GM19452 (cell line): ENCODE data around the gene STMN3.

ENCODE experiments used
- ATAC-seq: cut with Tn5 transposase; IDR thresholded peaks from one replicate; pipeline ENCODE4 v1.9.1; 2021; ENCODE audit not compliant: unreplicated experiment

The STMN3 gene

GRCh38 chr20:63653041-63653973 lies at the start of gene STMN3:
TSS of gene STMN3 (minus strand) at chr20:63653424. CDS start at chr20:63653345, 79 bp downstream.
- ATAC-seq: no peak

- ATAC-seq: no peak
Measured at GRCh38 chr20:63702036-63702665, 48.9 kb upstream of the STMN3 start.

GRCh38 chr20:63701329-63702035 lies 48.3 kb upstream of the STMN3 start:
- ATAC-seq: no peak

- no peak for ATAC-seq
Measured at GRCh38 chr20:63701051-63701328, 47.8 kb upstream of the STMN3 start.

DNA sequence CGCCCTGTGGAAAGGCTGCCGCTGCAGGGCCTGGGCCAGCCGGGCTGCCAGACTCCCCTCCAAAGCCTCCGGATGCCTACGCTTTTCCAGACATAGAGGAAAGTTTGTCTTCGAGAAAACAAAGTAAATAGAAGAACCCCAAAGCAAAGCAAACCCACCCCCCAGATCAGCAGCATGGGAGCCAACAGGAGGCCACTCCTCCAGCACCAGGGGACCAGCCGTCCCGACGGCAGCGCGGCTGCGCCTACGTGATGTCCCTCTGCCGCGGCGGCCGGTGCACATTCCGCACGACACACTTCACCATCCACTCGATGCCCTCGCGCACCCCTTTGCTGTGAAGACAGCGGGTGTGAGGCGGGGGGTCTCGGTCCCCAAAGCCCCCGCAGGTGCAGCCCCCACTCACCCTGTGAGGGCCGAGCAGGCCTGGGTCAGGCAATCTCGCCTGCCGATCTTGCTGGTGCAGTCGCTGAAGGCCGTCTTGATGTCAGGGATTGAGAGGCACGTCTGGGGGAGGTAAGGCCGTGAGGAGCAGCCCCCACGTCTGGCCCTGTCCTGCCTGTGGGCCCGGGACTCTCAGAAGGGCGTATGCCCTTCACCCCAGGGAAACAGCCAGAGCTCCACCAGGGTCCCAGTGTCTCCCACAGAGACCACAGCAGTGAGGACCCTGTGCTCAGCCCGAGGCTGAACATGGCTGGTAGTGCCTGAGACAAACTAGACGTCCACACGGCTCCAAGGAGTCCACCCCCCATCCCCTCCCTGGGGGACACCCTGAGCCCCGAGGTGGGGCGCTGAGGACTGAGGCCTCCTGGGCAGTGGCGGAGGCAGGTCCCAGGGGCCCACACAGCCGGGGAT lies 47.2 kb upstream of the STMN3 start:
- no peak for ATAC-seq

DNA sequence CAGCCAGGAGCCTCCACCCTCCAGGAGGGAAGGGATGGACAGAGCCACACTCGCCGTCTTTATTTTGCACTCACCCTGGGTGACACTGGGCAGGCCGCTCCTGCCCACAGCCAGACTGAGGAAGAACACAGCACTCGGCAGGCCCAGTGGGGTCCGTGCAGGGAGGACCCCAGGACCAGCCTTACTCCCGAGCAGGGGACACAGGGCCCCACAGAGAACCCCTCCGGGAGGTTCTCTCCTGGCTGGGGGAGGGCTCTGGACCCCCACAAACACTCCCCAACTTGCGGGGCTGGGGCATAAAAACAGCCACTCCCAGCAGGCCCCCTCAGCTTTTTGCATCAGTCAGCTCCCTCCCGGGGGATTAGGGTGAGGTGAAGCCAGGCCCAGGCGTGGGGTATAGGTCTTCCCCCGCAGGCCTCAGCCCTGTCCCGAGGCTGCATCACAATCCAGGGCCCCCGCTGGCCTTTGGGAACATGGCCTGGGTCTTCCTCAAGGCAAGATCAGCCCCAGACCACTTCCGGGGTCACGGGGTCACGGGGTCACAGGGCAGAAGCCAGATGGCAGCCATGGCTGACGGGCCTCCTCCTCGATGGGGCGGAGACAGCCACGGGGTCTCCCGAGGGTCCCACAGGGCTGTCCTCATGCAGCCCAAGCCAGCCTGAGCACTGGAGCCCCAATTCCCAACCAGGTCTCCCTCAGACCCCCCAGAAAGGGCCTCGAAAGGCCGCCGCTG lies 46.4 kb upstream of the STMN3 start:
- ATAC-seq: no peak

DNA sequence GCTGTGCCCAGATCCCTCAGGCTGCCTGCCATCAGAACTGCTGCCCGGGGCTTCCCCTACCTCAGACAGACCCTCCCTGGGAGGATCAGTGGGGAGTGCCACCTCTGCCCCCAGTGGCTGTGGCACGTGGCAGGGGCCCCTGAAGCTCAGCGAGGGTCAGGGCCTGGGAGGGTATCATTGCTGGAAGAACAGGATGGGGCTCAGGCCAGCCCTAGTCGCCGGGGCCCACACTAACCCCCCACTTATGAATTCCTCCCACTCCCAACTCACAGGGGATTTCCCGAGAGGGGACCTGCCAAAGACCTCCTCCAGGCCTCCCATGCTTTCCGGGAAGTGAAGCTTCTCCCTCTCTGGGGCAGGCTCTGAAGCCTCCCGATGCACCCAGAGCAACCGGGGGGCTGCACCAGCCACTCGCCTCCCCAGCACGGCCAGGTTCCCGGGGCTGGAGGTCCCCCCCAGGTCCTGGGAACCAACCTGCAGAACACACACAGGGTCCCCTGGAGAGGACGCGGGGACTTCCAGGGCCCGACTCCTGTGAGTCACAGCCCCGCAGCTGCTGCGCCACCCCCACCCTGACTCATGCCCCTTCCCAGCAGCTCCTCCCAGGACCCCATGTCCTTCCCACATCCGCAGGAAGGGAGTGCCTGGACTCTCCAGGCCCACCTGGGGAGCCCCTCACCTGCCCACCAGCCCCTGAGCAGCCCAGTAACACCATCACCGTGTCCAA lies 45.7 kb upstream of the STMN3 start:
- no peak for ATAC-seq

- no peak for ATAC-seq
Measured at GRCh38 chr20:63697868-63698545, 44.8 kb upstream of the STMN3 start.

- no peak for ATAC-seq
Measured at GRCh38 chr20:63697357-63697867, 44.2 kb upstream of the STMN3 start.

GRCh38 chr20:63696628-63697356 lies 43.6 kb upstream of the STMN3 start, which contains the start of gene TNFRSF6B:
TSS of gene TNFRSF6B (plus strand) at chr20:63696652. CDS start at chr20:63696768, 116 bp downstream.
- ATAC-seq: no peak

DNA sequence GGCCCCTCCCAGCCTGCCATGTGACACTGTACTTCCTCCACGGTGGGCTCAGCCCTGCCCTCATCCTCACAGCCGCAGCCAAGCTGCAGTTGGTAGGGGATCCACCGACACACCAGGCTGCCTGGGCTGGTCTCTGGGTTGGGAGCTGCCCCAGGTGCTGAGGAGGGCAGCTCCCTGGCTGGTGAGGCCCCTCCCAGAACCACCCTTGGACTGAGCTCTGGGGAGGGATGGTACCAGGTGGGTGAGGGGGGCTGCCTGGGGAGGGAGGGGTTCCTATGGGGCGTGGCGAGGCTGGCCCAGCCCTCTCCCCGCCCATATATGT lies 43.0 kb upstream of the STMN3 start:
- ATAC-seq: no peak

DNA sequence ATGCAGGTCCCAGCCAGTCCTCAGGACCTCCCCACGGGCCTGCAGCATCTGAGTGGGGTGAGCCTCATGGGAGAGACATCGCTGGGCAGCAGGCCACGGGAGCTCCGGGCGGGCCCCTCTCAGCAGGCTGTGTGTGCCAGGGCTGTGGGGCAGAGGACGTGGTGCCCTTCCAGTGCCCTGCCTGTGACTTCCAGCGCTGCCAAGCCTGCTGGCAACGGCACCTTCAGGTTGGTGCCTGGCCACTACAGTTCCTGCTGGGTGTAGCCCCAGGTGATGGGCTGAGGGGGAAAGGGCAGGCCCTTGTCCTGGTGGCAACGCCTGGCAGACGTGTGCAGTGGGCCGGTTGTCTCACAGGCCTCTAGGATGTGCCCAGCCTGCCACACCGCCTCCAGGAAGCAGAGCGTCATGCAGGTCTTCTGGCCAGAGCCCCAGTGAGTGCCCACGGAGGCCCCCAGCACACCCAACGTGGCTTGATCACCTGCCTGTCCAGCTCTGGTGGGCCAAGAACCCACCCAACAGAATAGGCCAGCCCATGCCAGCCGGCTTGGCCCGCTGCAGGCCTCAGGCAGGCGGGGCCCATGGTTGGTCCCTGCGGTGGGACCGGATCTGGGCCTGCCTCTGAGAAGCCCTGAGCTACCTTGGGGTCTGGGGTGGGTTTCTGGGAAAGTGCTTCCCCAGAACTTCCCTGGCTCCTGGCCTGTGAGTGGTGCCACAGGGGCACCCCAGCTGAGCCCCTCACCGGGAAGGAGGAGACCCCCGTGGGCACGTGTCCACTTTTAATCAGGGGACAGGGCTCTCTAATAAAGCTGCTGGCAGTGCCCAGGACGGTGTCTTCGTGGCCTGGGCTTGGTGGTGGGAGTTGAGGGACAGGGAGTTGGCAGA lies 42.4 kb upstream of the STMN3 start:
- ATAC-seq: no peak

GRCh38 chr20:63694584-63695423 lies 41.6 kb upstream of the STMN3 start:
- no peak for ATAC-seq

- ATAC-seq: no peak
Measured at GRCh38 chr20:63693733-63694583, 40.7 kb upstream of the STMN3 start.

DNA sequence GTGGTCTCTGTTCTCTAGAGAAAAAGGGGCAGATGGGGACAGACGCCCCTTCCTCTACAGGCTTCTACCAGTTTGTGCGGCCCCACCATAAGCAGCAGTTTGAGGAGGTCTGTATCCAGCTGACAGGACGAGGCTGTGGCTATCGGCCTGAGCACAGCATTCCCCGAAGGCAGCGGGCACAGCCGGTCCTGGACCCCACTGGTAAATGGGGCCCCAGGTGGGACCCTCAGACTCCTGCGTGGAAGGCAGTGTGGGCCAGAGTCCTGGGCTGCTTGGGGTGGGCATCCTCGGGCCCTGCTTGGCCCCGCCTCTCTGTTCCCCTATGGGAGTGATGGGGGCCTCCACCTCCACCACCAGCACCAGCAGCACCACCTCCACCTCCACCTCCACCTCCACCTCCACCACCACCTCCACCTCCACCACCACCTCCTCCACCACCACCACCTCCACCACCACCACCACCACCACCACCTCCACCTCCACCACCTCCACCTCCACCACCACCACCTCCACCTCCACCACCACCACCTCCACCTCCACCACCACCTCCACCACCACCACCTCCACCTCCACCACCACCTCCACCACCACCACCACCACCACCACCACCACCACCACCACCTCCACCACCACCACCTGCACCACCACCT lies 40.0 kb upstream of the STMN3 start:
- no peak for ATAC-seq
